Esophagus squamous epithelium (tissue), 5 donors: ENCODE data around the gene C11orf91. TPM values are rescaled to one million over a fixed set of nuclear protein-coding genes. Genes with fewer than 3 reads are reported as not detected.

Experiments
- DNase-seq: peaks from one replicate; lab custom pipeline; 2025; lab: John Stamatoyannopoulos, UW
- H3K27ac ChIP-seq, 4 donors: fragments of 200-600 bp; sonication (generic); one replicate each; pipeline ENCODE4 v1.5.1; 2016 to 2019; ENCODE audit warnings: mild to moderate bottlenecking in 1 of 4
- H3K27me3 ChIP-seq, 4 donors: fragments of 200-600 bp; sonication (generic); 1 replicate in 3 of 4; 2 replicates in 1 of 4; pipeline versions ENCODE4 v1.5.1 to v1.6.0; 2017 to 2021; ENCODE audit warnings: antibody characterized with exemption in 1 of 4
- H3K36me3 ChIP-seq, 3 donors: fragments of 200-600 bp; sonication (generic); one replicate each; pipeline ENCODE4 v1.5.1; 2016 to 2019
- H3K4me1 ChIP-seq, 3 donors: fragments of 200-600 bp; sonication (generic); one replicate each; pipeline ENCODE4 v1.5.1; 2017 to 2019
- H3K4me3 ChIP-seq, 4 donors: fragments of 200-600 bp; sonication (generic); 1 replicate in 3 of 4; 2 replicates in 1 of 4; pipeline ENCODE4 v1.5.1; 2016 to 2019; ENCODE audit warnings: mild to moderate bottlenecking in 2 of 4, moderate library complexity in 1 of 4
- H3K9me3 ChIP-seq, 3 donors: fragments of 200-600 bp; sonication (generic); one replicate each; pipeline ENCODE4 v1.5.1; 2016 to 2019
- POLR2A ChIP-seq, 4 donors: fragments of 450-650 bp; IDR thresholded peaks; one replicate each; pipeline ENCODE4 v1.6.1; 2017; ENCODE audit warnings: antibody characterized with exemption in 4 of 4, mild to moderate bottlenecking in 4 of 4, moderate library complexity in 3 of 4
- WGBS, 2 donors: methylation state at CpG; one replicate each; pipeline ENCODE4 v1.1.5; 2018; 5-methylcytosine and 5-hydroxymethylcytosine counted together
- intact Hi-C: fragments of 100-400 bp; cut with DNase I; formaldehyde crosslinking; loops from one replicate; pipeline ENCODE4 v1.15.0; 2022
- total RNA-seq, 4 donors: library from RNA; depleted of rRNA; stranded (reverse); fragments of >200 nt; gene quantifications; one replicate each; pipeline ENCODE4 v1.1.0, GENCODE V29; 2016
- TF ChIP-seq, protein P1 (sequence below), 6 experiments: fragments of 450-650 bp in 4 of 6; fragments of 200-600 bp in 2 of 6; sonication (generic) in 2 of 6; IDR thresholded peaks; one replicate each; pipeline ENCODE4 v1.5.1; 2016 to 2019; ENCODE audit warnings: antibody characterized with exemption in 6 of 6, mild to moderate bottlenecking in 4 of 6, moderate library complexity in 4 of 6
- donor health status: DM: yes; HTN: yes; CAD: no.

Gene C11orf91
- not detected for total RNA-seq

GRCh38 chr11:33700502-33701271, at the start of gene C11orf91:
C11orf91 (minus strand) TSS chr11:33700826; CDS start chr11:33700740, 86 bp downstream.
- peaks cover 39 to 91% (median 47%) of the 10 kb centered on the region in 3 donors for H3K4me1 ChIP-seq

DNA sequence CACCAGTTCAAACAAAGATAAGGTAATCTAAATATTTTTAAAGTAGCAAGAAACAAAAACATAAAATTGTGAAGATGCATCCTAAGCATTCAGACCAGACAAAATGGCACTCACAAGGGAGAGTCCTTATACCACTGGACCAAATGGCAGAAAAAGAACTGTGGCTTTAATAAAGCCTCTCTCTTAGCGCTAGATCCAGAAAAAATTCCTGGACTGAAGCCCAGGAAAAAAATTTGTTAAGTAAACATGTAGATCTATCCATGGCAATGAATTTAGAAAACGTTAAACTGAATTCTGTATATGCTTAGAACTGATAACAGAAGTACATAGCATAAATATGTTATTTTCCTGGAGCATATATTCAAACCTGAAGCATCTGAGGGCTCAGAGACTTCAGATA, 47.4 kb upstream of the C11orf91 start:
- intact Hi-C loops = no loop called here
- no peak for DNase-seq
- TF ChIP-seq, protein P1, sequence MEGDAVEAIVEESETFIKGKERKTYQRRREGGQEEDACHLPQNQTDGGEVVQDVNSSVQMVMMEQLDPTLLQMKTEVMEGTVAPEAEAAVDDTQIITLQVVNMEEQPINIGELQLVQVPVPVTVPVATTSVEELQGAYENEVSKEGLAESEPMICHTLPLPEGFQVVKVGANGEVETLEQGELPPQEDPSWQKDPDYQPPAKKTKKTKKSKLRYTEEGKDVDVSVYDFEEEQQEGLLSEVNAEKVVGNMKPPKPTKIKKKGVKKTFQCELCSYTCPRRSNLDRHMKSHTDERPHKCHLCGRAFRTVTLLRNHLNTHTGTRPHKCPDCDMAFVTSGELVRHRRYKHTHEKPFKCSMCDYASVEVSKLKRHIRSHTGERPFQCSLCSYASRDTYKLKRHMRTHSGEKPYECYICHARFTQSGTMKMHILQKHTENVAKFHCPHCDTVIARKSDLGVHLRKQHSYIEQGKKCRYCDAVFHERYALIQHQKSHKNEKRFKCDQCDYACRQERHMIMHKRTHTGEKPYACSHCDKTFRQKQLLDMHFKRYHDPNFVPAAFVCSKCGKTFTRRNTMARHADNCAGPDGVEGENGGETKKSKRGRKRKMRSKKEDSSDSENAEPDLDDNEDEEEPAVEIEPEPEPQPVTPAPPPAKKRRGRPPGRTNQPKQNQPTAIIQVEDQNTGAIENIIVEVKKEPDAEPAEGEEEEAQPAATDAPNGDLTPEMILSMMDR (IDR thresholded peaks at IDR 0.05) = no peak
- no peak for TF ChIP-seq POLR2A (IDR thresholded peaks at IDR 0.05)
- Histone ChIP-seq H3K36me3 (peaks cover 0 to 79% (median 3%) of the 10 kb centered on the region in 3 donors), H3K27me3 (no peaks in the 10 kb centered on the region), H3K4me1 (peaks cover 0 to 5% (median 0%) of the 10 kb centered on the region in 3 donors), H3K4me3 (no peak overlapping the region), H3K9me3 (no peaks in the 10 kb centered on the region), H3K27ac (no peak overlapping the region)
- WGBS, 2 donors = 24 to 35% methylated on average over 2 of the region's 2 CpGs

More at GRCh38 chr11:33700502-33701271, at the start of gene C11orf91:
- Histone ChIP-seq H3K36me3 (peaks cover 0 to 15% (median 0%) of the 10 kb centered on the region in 3 donors), H3K4me3 (peak within 1 kb of the TSS; percentile 48 to 67 (median 52)), H3K27me3 (no peaks in the 10 kb centered on the region), H3K27ac (peak within 1 kb of the TSS; percentile 87 to 91 (median 90)), H3K9me3 (no peaks in the 10 kb centered on the region)
- TF ChIP-seq POLR2A (IDR thresholded peaks at IDR 0.05) = peak in 2 of 4 donors; percentile 33 to 69
- TF ChIP-seq, protein P1 (IDR thresholded peaks at IDR 0.05) = no peak
- WGBS, 2 donors = 0% methylated on average over 2 to 26 of the region's 72 CpGs
- intact Hi-C loops = no loop called here
- DNase-seq = peak; percentile 90

DNA sequence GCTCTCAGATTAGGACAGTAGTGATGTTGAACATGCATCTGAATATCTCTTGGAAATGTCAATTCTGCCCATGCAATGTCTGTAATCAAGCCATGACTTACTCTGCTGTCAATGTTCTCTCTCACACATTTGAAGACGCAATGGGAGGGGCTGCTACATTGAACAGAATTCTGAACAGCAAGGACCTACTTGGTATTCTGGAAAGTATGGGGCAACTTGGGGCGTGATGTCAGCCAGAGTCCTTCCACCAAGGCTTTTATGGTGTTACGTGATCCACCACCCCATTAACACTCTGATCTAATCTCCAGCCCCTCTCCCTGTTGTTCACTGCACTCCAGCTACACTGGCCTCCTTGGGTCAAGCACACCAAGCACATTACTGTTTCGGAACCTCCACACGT, 42.7 kb upstream of the C11orf91 start:
- TF ChIP-seq, protein P1 (IDR thresholded peaks at IDR 0.05) = no peak
- no peak for TF ChIP-seq POLR2A (IDR thresholded peaks at IDR 0.05)

DNA sequence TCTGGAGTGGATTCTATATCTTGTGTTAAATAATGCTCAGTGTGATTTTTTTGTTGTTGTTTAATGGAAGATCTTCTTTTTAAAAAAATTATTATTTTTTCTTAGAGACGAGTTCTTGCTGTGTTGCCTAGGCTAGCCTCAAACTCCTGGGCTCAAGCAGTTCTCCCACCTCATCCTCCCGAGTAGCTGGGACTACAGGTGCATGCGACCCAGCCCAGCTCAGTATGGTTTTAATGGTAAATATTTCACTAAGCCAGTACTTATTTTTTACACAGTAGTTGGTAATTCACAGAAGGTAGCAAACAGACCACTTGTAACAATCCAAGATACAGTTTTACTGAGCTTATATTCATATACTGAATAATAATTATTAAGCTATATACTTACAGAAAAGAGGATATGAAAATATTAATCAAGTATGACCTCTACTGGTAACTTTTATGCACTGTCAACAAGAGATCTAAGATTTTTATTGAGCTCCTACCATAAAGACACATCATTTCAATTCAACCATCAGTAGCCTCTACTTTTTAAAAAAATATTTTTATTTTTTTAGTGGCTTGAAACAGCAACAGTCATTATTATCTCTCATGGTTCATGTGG, 41.7 kb upstream of the C11orf91 start:
- Histone ChIP-seq H3K27me3 (no peaks in the 10 kb centered on the region), H3K4me3 (no peak overlapping the region), H3K36me3 (peaks cover 0 to 34% (median 0%) of the 10 kb centered on the region in 3 donors), H3K27ac (no peak overlapping the region), H3K9me3 (no peaks in the 10 kb centered on the region), H3K4me1 (peaks cover 0 to 3% (median 0%) of the 10 kb centered on the region in 3 donors)
- TF ChIP-seq, protein P1 (IDR thresholded peaks at IDR 0.05) = peak in 4 of 6 experiments; percentile 34 to 67 (median 54)
- no peak for TF ChIP-seq POLR2A (IDR thresholded peaks at IDR 0.05)
- WGBS, 2 donors = 60 to 75% methylated on average over 3 of the region's 3 CpGs
- intact Hi-C loops = no loop called here
- no peak for DNase-seq

More for the DNA sequence above, 42.7 kb upstream of the C11orf91 start:
- 82 to 96% methylated on average over 5 of the region's 5 CpGs for WGBS, 2 donors
- intact Hi-C loops = no loop called here
- Histone ChIP-seq H3K27ac (no peak overlapping the region), H3K9me3 (no peaks in the 10 kb centered on the region), H3K36me3 (peaks cover 0 to 37% (median 0%) of the 10 kb centered on the region in 3 donors), H3K4me1 (peaks cover 0 to 4% (median 0%) of the 10 kb centered on the region in 3 donors), H3K4me3 (no peak overlapping the region), H3K27me3 (no peaks in the 10 kb centered on the region)
- DNase-seq = no peak

- 70 to 79% methylated on average over 7 of the region's 7 CpGs for WGBS, 2 donors
- Histone ChIP-seq H3K4me3 (no peak overlapping the region), H3K4me1 (peaks cover 0 to 9% (median 4%) of the 10 kb centered on the region in 3 donors), H3K27me3 (no peaks in the 10 kb centered on the region), H3K36me3 (peaks cover 0 to 29% (median 0%) of the 10 kb centered on the region in 3 donors), H3K9me3 (no peaks in the 10 kb centered on the region), H3K27ac (no peak overlapping the region)
- DNase-seq = no peak
- intact Hi-C loops = no loop called here
- TF ChIP-seq POLR2A (IDR thresholded peaks at IDR 0.05) = no peak
- TF ChIP-seq, protein P1 (IDR thresholded peaks at IDR 0.05) = no peak
These were observed 41.2 kb upstream of the C11orf91 start for GRCh38 chr11:33741806-33742205.
